ENCODE results near the gene SMAGP. TPM values are rescaled to one million over a fixed set of nuclear protein-coding genes. Genes with fewer than 3 reads are reported as not detected.

The SMAGP gene
- total and polyA plus RNA-seq, 2 of the 13 experiments (the other 11 are each of a cell fraction or from before 2014, with no cell fraction given) = 9.2 TPM

- no peak for TF ChIP-seq ZNF121 (CRISPR knock-in tag; IDR thresholded peaks at IDR 0.05)
- TF ChIP-seq ZBTB46 (CRISPR knock-in tag; IDR thresholded peaks at IDR 0.05; ENCODE audit: borderline replicate concordance) = no peak
- no peak for TF ChIP-seq ZNF382 (CRISPR knock-in tag; IDR thresholded peaks at IDR 0.05; ENCODE audit: borderline replicate concordance)
- TF ChIP-seq ARHGAP35 (CRISPR knock-in tag; IDR thresholded peaks at IDR 0.05; ENCODE audit: borderline replicate concordance) = no peak
Measured at GRCh38 chr12:51205350-51205749, 64.9 kb downstream of the SMAGP start (continued).

GRCh38 chr12:51202718-51203117, 67.5 kb downstream of the SMAGP start:
- ChIA-PET CTCF (ENCODE audit: low intra/inter-chr PET ratio, low total read pairs) (no interaction called here), POLR2A (no interaction called here)
- H3K9me3 ChIP-seq (ENCODE audit: low read length) = no peaks in the 10 kb centered on the region
- no peak overlapping the region for H3K4me3 ChIP-seq (replicated peaks in 1 of 3; ENCODE audit: insufficient read depth in 1 of 3, low read depth in 2 of 3, low read length in 3 of 3)
- ATAC-seq (no peak), FAIRE-seq (no peak), DNase-seq (ENCODE audit: low spot score) (no peak)
- H3K4me1 ChIP-seq (ENCODE audit: insufficient read depth, low read length) = peaks cover 43% of the 10 kb centered on the region
- 49% methylated on average over 5 of the region's 5 CpGs for WGBS (ENCODE audit: low lambda C conversion rate)
- H3K27me3 ChIP-seq (ENCODE audit: control insufficient read depth in 1 of 2, insufficient read depth in 2 of 2, low read length in 2 of 2) = 0 out of 5 replicates have a peak, but pooled peaks cover 0 to 4% of the 10 kb centered on the region in 2 experiments
- H2AFZ ChIP-seq (ENCODE audit: low read length) = no peak overlapping the region
- H4K20me1 ChIP-seq (ENCODE audit: insufficient read depth, low read length) = no peaks in the 10 kb centered on the region
- H3K79me2 ChIP-seq (ENCODE audit: insufficient read depth, low read length) = no peaks in the 10 kb centered on the region
- H3K27ac ChIP-seq (ENCODE audit: extremely low read length, insufficient read depth, low read length) = no peak overlapping the region
- no TSS peak for BruUV-seq (replicated peaks)
- no peaks in the 10 kb centered on the region for H3K36me3 ChIP-seq (replicated peaks in 1 of 2; ENCODE audit: control insufficient read depth in 1 of 2, insufficient read depth in 2 of 2, low read length in 2 of 2)
- intact Hi-C loops (cut with micrococcal nuclease; ENCODE audit: unreplicated experiment) = no loop called here
- no peak overlapping the region for H3K9ac ChIP-seq (ENCODE audit: insufficient read depth, low read depth, low read length)
- H3K4me2 ChIP-seq (ENCODE audit: low read depth, low read length) = no peak overlapping the region
- in situ Hi-C loops (cut with HindIII; ENCODE audit: extremely low pct_ligation_motif_present, low pct_unique_long_range_greater_than_20kb) = no loop called here
- TF ChIP-seq ZBTB33 (CRISPR knock-in tag; IDR thresholded peaks at IDR 0.05) = no peak
- TF ChIP-seq ZNF18 (CRISPR knock-in tag; IDR thresholded peaks at IDR 0.05; ENCODE audit: insufficient replicate concordance) = no peak
- TF ChIP-seq YEATS2 (CRISPR knock-in tag; IDR thresholded peaks at IDR 0.05; ENCODE audit: borderline replicate concordance) = no peak
- no peak for TF ChIP-seq FOXO1 (CRISPR knock-in tag; IDR thresholded peaks at IDR 0.05)
- no peak for TF ChIP-seq CERS6 (CRISPR knock-in tag; IDR thresholded peaks at IDR 0.05)
- no peak for TF ChIP-seq MBD4 (IDR thresholded peaks at IDR 0.05; ENCODE audit: borderline replicate concordance, low read length)
- no peak for TF ChIP-seq ZXDC (CRISPR knock-in tag; IDR thresholded peaks at IDR 0.05)
- no peak for TF ChIP-seq SOX6 (IDR thresholded peaks at IDR 0.05)
- TF ChIP-seq SOX6 (CRISPR knock-in tag; IDR thresholded peaks at IDR 0.05) = no peak
- no peak for TF ChIP-seq KLF12 (CRISPR knock-in tag; IDR thresholded peaks at IDR 0.05; ENCODE audit: borderline replicate concordance)

Data from HepG2 (cell line).